ENCODE results near the gene NDUFA11. TPM values are rescaled to one million over a fixed set of nuclear protein-coding genes. Genes with fewer than 3 reads are reported as not detected.

Gene NDUFA11
- total and polyA plus RNA-seq, 9 of the 15 experiments (the other 6 are each of a cell fraction or from before 2014, with no cell fraction given) = 63.3 to 486 (median 274) TPM

DNA sequence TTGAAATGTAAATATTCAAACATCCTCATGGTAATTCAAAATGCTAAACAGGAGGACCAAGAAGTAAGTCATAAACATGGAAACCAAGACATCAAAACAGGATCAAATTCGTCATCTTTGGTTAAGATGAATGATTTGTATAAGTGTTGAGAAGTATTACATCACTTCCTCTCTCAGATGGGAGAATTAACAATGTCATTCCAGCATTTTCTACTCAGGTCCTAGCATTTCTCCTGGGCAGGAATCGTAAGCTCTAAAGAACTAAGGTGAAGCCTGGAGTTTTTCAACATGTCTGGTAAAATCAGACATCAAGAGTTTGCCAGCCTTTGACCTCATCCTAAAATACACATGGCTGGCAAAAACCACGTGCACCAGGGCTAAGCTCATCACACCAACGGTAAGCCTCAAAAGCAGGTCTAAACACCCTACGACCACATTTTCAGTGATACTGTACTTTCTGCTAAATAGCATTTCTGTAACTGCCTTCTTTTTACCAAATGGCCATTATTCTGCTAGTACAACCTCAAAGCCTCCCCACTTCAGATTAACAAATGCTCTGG lies 49.5 kb upstream of the NDUFA11 start (continued):
- TF ChIP-seq, protein P1, sequence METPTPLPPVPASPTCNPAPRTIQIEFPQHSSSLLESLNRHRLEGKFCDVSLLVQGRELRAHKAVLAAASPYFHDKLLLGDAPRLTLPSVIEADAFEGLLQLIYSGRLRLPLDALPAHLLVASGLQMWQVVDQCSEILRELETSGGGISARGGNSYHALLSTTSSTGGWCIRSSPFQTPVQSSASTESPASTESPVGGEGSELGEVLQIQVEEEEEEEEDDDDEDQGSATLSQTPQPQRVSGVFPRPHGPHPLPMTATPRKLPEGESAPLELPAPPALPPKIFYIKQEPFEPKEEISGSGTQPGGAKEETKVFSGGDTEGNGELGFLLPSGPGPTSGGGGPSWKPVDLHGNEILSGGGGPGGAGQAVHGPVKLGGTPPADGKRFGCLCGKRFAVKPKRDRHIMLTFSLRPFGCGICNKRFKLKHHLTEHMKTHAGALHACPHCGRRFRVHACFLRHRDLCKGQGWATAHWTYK (CRISPR knock-in tag; IDR thresholded peaks at IDR 0.05) = peak; percentile 54; the same call in 1 of the 2 replicates
- TF ChIP-seq NFIX (CRISPR knock-in tag; IDR thresholded peaks at IDR 0.05; ENCODE audit: low read depth) (no peak), POLR2H (tag; IDR thresholded peaks at IDR 0.05; ENCODE audit: low read depth) (0 out of 2 replicates have a peak, but pooled peaks have one; percentile 23), NR2C1 (IDR thresholded peaks at IDR 0.05) (0 out of 2 replicates have a peak, but pooled peaks have one; percentile 7), NR2C1 (tag; IDR thresholded peaks at IDR 0.05) (0 out of 2 replicates have a peak, but pooled peaks have one; percentile 8), CBFB (CRISPR knock-in tag; IDR thresholded peaks at IDR 0.05) (no peak), ZNF57 (CRISPR knock-in tag; IDR thresholded peaks at IDR 0.05) (no peak), NCOA4 (IDR thresholded peaks at IDR 0.05; ENCODE audit: partially characterized antibody) (no peak), FOXA1 (IDR thresholded peaks at IDR 0.05; ENCODE audit: borderline replicate concordance) (no peak), GABPA (tag; conservative IDR thresholded peaks at IDR 0.05; ENCODE audit: low read depth) (peak; percentile 76), SP2 (IDR thresholded peaks at IDR 0.05; ENCODE audit: extremely low read depth, low read depth, low read length, poor library complexity, severe bottlenecking) (no peak)
- TF ChIP-seq, protein P2, sequence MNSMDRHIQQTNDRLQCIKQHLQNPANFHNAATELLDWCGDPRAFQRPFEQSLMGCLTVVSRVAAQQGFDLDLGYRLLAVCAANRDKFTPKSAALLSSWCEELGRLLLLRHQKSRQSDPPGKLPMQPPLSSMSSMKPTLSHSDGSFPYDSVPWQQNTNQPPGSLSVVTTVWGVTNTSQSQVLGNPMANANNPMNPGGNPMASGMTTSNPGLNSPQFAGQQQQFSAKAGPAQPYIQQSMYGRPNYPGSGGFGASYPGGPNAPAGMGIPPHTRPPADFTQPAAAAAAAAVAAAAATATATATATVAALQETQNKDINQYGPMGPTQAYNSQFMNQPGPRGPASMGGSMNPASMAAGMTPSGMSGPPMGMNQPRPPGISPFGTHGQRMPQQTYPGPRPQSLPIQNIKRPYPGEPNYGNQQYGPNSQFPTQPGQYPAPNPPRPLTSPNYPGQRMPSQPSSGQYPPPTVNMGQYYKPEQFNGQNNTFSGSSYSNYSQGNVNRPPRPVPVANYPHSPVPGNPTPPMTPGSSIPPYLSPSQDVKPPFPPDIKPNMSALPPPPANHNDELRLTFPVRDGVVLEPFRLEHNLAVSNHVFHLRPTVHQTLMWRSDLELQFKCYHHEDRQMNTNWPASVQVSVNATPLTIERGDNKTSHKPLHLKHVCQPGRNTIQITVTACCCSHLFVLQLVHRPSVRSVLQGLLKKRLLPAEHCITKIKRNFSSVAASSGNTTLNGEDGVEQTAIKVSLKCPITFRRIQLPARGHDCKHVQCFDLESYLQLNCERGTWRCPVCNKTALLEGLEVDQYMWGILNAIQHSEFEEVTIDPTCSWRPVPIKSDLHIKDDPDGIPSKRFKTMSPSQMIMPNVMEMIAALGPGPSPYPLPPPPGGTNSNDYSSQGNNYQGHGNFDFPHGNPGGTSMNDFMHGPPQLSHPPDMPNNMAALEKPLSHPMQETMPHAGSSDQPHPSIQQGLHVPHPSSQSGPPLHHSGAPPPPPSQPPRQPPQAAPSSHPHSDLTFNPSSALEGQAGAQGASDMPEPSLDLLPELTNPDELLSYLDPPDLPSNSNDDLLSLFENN (IDR thresholded peaks at IDR 0.05; ENCODE audit: low read depth in 2 of 2, low read length in 2 of 2) = no peak
- TF ChIP-seq, protein P3, sequence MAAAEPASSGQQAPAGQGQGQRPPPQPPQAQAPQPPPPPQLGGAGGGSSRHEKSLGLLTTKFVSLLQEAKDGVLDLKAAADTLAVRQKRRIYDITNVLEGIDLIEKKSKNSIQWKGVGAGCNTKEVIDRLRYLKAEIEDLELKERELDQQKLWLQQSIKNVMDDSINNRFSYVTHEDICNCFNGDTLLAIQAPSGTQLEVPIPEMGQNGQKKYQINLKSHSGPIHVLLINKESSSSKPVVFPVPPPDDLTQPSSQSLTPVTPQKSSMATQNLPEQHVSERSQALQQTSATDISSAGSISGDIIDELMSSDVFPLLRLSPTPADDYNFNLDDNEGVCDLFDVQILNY (CRISPR knock-in tag; IDR thresholded peaks at IDR 0.05) = no peak
- TF ChIP-seq, protein P4, sequence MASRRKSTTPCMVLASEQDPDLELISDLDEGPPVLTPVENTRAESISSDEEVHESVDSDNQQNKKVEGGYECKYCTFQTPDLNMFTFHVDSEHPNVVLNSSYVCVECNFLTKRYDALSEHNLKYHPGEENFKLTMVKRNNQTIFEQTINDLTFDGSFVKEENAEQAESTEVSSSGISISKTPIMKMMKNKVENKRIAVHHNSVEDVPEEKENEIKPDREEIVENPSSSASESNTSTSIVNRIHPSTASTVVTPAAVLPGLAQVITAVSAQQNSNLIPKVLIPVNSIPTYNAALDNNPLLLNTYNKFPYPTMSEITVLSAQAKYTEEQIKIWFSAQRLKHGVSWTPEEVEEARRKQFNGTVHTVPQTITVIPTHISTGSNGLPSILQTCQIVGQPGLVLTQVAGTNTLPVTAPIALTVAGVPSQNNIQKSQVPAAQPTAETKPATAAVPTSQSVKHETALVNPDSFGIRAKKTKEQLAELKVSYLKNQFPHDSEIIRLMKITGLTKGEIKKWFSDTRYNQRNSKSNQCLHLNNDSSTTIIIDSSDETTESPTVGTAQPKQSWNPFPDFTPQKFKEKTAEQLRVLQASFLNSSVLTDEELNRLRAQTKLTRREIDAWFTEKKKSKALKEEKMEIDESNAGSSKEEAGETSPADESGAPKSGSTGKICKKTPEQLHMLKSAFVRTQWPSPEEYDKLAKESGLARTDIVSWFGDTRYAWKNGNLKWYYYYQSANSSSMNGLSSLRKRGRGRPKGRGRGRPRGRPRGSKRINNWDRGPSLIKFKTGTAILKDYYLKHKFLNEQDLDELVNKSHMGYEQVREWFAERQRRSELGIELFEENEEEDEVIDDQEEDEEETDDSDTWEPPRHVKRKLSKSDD (conservative IDR thresholded peaks at IDR 0.05; ENCODE audit: low read length) = no peak

Measured in K562 (cell line).